Activated naive CD8-positive, alpha-beta T cell treated with anti-CD3 and anti-CD28 coated beads for 36 hours (primary cell): ENCODE data around the gene DIP2A. TPM values are rescaled to one million over a fixed set of nuclear protein-coding genes. Genes with fewer than 3 reads are reported as not detected.
"Not testable (repeated sequence)": the region's sequence is repeated elsewhere in the genome, so short reads cannot be mapped to it uniquely, and the experiment has no call there.

Source experiments
- DNase-seq: peaks from one replicate; pipeline ENCODE4 v3.0.0; 2021
- H3K27ac Mint-ChIP-seq: one replicate; pipeline ENCODE4 v1.8.0; 2022; ENCODE audit warnings: mild to moderate bottlenecking, moderate library complexity, mixed read lengths
- H3K27me3 Mint-ChIP-seq: one replicate; pipeline ENCODE4 v1.8.0; 2022; ENCODE audit warnings: mild to moderate bottlenecking, mixed read lengths
- H3K36me3 Mint-ChIP-seq: one replicate; pipeline ENCODE4 v1.8.0; 2021; ENCODE audit warnings: mild to moderate bottlenecking, mixed read lengths
- H3K4me1 Mint-ChIP-seq: one replicate; pipeline ENCODE4 v1.8.0; 2021; ENCODE audit warnings: mixed read lengths
- H3K4me3 Mint-ChIP-seq: one replicate; pipeline ENCODE4 v1.8.0; 2022; ENCODE audit warnings: mild to moderate bottlenecking, moderate library complexity, mixed read lengths
- H3K9me3 Mint-ChIP-seq: one replicate; pipeline ENCODE4 v1.8.0; 2022; ENCODE audit warnings: mixed read lengths
- total RNA-seq, 2 experiments: library from RNA; stranded (reverse); gene quantifications; one replicate each; pipeline ENCODE4 v1.2.3, GENCODE V29; 2021

DIP2A gene
- total RNA-seq, 2 experiments from 2014 or later = 19.0 to 21.2 TPM

DNA sequence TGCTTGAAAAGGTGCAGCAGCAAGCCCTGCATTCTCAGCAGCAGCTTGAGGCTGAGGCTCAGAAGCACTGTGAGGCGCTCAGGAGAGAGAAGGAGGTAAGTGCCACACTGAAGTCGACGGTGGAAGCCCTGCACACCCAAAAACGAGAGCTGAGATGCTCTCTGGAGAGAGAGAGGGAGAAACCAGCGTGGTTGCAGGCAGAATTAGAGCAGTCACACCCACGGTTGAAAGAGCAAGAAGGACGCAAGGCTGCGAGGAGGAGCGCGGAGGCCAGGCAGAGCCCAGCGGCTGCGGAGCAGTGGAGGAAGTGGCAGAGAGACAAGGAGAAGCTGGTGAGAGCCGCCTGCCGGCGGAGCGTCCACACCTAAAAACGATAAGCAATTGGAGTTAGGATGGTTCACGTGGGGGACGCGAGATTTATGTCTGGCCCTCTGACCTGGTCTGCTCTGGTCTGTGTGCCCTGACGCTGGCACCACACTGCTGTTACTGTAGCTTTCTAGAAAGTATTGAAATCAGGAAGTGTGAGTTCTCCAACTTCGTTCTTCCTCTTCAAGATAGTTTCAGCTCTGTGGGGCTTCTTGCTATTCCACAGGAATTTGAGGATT, 26.7 kb upstream of the DIP2A start:
- Mint-ChIP-seq H3K27me3 (no peaks in the 10 kb centered on the region), H3K4me3 (peak overlapping the region; percentile 23), H3K36me3 (peaks cover 21% of the 10 kb centered on the region), H3K4me1 (peaks cover 9% of the 10 kb centered on the region), H3K27ac (peak overlapping the region; percentile 18), H3K9me3 (no peaks in the 10 kb centered on the region)
- no peak for DNase-seq

DNA sequence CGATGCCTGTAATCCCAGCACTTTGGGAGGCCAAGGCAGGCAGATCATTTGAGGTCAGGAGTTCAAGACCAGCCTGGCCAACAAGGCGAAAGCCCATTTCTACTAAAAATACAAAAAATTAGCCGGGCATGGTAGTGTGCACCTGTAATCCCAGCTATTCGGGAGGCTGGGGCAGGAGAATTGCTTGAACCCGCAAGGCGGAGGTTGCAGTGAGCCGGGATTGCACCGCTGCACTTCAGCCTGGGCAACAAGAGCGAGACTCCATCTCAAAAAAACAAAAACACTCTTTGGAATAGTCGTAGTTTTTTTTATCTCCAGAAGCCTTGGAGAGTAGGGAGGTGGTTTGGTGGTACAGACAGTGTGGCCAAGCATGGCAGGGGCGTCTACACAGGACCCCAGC, 25.6 kb upstream of the DIP2A start:
- not testable (repeated sequence) for H3K9me3 Mint-ChIP-seq, H3K27ac Mint-ChIP-seq, H3K4me3 Mint-ChIP-seq, DNase-seq, H3K27me3 Mint-ChIP-seq
- Mint-ChIP-seq H3K36me3 (peaks cover 24% of the 10 kb centered on the region), H3K4me1 (peaks cover 19% of the 10 kb centered on the region)

DNA sequence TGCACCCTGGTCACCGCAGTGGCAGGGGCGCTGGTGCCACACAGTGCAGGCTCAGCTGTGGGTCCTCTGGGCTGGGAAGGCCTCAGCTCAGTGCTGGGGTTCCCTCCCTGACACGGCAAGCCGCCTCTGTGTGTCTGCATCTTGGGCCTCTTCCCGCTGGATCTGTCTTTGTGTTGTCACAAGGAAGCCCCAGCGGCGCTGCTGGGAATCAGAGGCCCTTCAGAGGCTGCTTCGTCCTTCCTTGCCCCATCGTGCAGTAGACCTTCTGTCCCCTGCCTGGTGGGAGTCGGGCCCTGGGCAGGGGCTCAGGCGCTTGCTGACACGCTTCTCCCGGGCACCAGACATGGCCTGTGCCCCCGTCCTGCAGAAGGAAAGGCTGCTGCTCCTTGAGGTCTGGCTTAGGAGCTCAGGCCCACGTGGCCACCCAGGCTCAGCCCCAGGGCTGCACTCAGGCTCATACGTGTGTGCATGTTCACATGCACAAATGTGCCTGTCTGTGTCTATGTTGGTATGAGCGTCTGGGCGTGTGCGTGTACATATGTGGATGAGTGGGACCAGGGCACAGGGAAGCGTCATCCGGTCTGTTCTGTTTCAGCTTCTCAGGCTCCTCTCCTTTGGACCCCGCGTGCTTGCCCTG, 24.3 kb upstream of the DIP2A start:
- Mint-ChIP-seq H3K36me3 (peaks cover 29% of the 10 kb centered on the region), H3K27me3 (no peaks in the 10 kb centered on the region), H3K27ac (peak overlapping the region; percentile 56), H3K4me1 (peaks cover 21% of the 10 kb centered on the region), H3K9me3 (no peaks in the 10 kb centered on the region), H3K4me3 (no peak overlapping the region)
- no peak for DNase-seq

DNA sequence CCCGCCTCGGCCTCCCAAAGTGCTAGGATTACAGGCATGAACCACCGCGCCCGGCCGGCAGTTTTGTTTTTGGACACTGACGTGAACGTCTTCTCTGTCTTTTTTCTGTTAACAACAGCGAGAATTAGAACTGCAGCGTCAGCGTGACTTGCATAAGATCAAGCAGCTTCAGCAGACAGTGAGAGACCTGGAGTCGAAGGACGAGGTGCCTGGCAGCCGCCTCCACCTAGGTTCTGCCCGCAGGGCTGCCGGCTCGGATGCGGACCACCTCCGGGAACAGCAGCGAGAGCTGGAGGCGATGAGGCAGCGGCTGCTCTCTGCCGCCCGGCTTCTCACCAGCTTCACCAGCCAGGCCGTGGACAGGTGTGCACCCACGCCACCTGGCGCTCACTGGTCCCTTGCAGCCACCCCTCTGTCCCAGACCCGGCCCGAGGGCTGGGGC, 22.9 kb upstream of the DIP2A start:
- Mint-ChIP-seq H3K9me3 (no peaks in the 10 kb centered on the region), H3K27me3 (no peaks in the 10 kb centered on the region), H3K27ac (no peak overlapping the region), H3K4me1 (peaks cover 19% of the 10 kb centered on the region), H3K4me3 (no peak overlapping the region), H3K36me3 (peaks cover 28% of the 10 kb centered on the region)
- DNase-seq = no peak

DNA sequence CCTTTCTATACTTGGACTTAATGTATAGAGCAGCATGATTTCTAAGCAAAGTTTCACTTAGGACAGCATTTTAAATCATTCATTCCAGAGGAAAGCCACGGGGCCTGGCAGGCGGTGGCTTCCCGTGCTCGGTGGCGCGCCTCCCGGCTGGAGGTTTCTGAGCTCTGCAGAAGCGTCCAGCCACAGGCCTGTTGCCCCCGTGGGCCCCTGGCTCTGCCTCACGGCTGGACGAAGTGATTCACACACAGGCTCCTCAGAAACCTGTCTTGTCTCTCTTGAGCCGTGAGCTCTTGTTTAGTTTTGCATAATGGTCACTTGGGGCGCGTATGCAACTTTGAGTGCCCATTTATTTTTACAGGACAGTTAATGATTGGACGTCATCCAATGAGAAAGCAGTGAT, 22.1 kb upstream of the DIP2A start:
- DNase-seq = no peak
- Mint-ChIP-seq H3K9me3 (no peaks in the 10 kb centered on the region), H3K27ac (peak overlapping the region; percentile 20), H3K36me3 (peaks cover 28% of the 10 kb centered on the region), H3K4me1 (peaks cover 17% of the 10 kb centered on the region), H3K4me3 (peak overlapping the region; percentile 54), H3K27me3 (no peaks in the 10 kb centered on the region)

DNA sequence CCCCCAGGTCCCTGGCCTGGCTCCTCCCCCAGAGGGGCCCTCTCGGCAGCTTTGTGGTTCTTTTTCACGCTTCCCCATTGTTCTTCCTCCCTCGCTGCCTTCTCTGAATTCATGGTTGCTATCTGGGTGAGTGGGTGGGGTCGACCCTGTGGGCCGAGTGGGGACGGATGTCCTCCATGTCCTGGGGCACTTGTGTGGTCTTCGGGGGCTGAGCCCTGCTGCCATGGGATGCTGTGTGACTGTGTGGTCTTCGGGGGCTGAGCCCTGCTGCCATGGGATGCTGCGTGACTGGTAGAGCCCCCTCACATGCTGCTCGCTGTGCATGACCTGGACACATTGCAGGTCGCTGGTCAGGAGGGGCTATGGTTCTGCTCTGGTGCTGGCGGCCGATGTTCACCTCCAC, 21.6 kb upstream of the DIP2A start:
- peak overlapping the region; percentile 54 for H3K4me3 Mint-ChIP-seq
- peaks cover 24% of the 10 kb centered on the region for H3K36me3 Mint-ChIP-seq
- no peaks in the 10 kb centered on the region for H3K27me3 Mint-ChIP-seq
- no peak for DNase-seq
- peaks cover 17% of the 10 kb centered on the region for H3K4me1 Mint-ChIP-seq
- H3K27ac Mint-ChIP-seq = peak overlapping the region; percentile 93
- H3K9me3 Mint-ChIP-seq = no peaks in the 10 kb centered on the region

DNA sequence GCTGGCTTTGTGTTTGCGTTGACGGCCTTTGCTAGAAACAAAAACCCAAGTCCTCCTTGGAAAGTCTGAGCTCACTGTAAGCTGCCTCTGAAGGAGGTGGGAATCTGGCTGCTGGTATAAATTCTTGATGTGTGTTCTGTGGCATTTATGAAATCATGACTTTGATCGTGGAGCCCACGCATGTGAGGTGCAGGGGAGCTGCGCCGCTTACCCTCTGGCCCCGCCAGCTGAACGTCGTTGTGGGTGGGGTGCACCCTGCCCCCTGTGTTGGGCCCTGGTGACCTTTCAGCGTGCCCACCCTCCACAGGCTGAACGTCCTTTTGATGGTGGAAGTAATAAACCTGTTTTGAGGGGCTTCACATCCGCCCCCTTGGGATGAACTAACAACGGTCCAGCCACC, 21.2 kb upstream of the DIP2A start:
- peaks cover 17% of the 10 kb centered on the region for H3K4me1 Mint-ChIP-seq
- DNase-seq = peak; percentile 38
- H3K27me3 Mint-ChIP-seq = no peaks in the 10 kb centered on the region
- H3K4me3 Mint-ChIP-seq = peak overlapping the region; percentile 54
- peaks cover 24% of the 10 kb centered on the region for H3K36me3 Mint-ChIP-seq
- peak overlapping the region; percentile 93 for H3K27ac Mint-ChIP-seq
- no peaks in the 10 kb centered on the region for H3K9me3 Mint-ChIP-seq

DNA sequence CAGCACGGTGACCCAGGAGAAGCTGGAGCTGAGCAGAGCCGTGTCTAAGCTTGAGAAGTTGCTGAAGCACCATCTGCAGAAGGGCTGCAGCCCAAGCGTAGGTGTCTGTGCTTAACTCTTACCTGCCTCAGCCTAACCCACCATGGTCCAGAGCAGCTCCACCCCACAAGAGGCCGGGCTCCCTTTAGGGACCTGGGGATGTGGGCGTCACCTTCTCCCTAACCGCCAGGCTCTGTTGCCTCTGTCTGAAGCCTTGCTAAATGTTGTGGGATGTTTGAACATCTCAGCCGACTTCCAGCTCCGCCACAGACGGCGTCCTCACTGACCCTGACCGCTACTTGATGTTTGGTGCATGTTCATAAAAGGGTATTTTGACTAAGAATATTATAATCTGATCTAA, 20.4 kb upstream of the DIP2A start:
- peak overlapping the region; percentile 93 for H3K27ac Mint-ChIP-seq

DNA sequence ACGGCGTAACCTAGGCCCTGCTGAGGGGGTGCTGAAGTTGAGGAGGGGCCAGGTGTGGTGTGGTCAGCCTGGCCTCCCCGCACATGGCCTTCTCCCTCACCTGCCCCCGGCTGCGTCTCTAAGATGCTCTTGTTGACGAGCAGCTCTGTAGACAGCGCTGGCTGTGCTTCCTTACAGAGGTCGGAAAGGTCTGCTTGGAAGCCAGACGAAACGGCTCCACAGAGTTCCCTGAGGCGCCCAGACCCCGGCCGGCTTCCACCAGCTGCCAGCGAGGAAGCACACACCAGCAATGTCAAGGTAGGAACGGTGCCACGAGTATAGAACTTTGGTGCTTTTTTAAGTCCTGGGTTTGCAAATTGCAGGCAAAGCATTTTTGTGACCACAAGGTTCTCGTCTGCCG, 18.8 kb upstream of the DIP2A start:
- no peak overlapping the region for H3K4me3 Mint-ChIP-seq
- DNase-seq = no peak
- H3K36me3 Mint-ChIP-seq = peaks cover 26% of the 10 kb centered on the region
- H3K4me1 Mint-ChIP-seq = peaks cover 18% of the 10 kb centered on the region
- no peak overlapping the region for H3K27ac Mint-ChIP-seq
- no peaks in the 10 kb centered on the region for H3K9me3 Mint-ChIP-seq
- H3K27me3 Mint-ChIP-seq = no peaks in the 10 kb centered on the region

More for the DNA sequence above, 20.4 kb upstream of the DIP2A start:
- no peaks in the 10 kb centered on the region for H3K9me3 Mint-ChIP-seq
- H3K27me3 Mint-ChIP-seq = no peaks in the 10 kb centered on the region
- H3K36me3 Mint-ChIP-seq = peaks cover 26% of the 10 kb centered on the region
- H3K4me3 Mint-ChIP-seq = no peak overlapping the region
- H3K4me1 Mint-ChIP-seq = peaks cover 17% of the 10 kb centered on the region
- no peak for DNase-seq

DNA sequence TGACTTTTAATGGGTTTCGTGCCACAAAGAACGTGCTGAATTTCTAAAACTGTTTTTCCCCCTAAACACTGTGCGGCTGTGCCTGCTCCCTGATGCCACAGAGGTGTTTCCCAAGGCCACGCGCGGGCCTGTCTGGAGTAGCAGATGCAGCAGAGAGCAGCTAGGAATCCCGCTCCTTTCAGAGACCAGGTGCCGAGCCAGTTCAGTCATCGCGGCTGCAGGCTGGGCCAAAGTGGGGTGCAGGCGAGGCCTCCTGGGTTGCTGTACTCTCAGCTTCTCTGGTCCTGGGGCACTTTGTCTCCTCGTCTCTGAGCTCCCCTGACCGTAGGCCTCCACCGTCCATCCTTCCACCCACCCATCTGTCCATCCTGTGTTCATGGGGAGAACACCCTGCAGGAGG, 17.4 kb upstream of the DIP2A start:
- Mint-ChIP-seq H3K27me3 (no peaks in the 10 kb centered on the region), H3K4me3 (no peak overlapping the region), H3K27ac (no peak overlapping the region), H3K36me3 (peaks cover 28% of the 10 kb centered on the region), H3K4me1 (peaks cover 18% of the 10 kb centered on the region), H3K9me3 (no peaks in the 10 kb centered on the region)
- DNase-seq = no peak

DNA sequence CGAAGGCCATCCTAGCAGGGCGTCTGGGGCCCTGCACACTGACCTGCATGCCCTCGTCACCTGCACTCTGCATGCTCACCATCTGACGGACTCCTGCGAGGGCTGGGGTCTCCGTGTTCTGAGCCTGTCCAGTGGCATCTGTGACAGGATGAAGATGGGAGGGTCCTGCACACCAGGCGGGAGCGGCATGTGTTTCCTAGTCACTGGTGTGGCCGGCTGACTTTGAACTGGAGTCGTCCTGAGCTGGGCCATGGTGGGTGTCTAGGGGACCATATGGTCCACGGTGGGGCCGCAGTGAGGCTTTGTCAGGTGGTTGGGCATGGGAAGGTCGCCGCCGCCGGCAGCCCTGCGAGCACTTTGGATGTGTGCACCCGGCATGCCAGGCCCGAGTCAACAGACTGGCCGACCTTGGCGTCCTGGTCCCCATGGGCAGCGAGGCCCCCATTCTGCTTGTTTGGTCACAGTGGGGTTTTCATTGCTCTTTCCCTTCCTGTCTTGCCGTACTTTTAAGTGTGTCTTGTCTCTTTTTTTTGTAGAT, 16.7 kb upstream of the DIP2A start:
- Mint-ChIP-seq H3K4me1 (peaks cover 16% of the 10 kb centered on the region), H3K4me3 (no peak overlapping the region), H3K27ac (no peak overlapping the region), H3K9me3 (no peaks in the 10 kb centered on the region), H3K27me3 (no peaks in the 10 kb centered on the region), H3K36me3 (peaks cover 29% of the 10 kb centered on the region)
- no peak for DNase-seq

DNA sequence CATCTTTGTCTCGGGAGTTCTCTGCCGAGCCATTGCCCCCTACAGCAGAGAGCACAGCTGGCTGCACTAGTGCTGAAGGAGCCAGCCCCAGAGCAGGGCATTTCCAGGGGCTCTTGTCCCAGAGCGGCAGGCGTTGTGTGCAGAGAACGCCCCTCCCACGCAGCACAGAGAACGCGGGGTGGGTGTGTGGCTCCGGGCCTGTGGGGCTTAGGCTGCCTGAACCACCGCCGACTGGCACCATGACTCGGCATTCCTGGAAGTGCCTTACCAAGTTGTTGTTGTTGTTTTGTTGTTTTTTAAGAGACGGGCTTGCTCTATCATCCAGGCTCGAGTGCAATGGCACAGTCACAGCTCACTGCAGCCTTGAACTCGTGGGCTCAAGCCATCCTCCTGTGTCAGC, 15.8 kb upstream of the DIP2A start:
- H3K4me1 Mint-ChIP-seq = peaks cover 8% of the 10 kb centered on the region
- no peak for DNase-seq
- peaks cover 31% of the 10 kb centered on the region for H3K36me3 Mint-ChIP-seq
- H3K27me3 Mint-ChIP-seq = no peaks in the 10 kb centered on the region
- no peaks in the 10 kb centered on the region for H3K9me3 Mint-ChIP-seq
- no peak overlapping the region for H3K4me3 Mint-ChIP-seq
- peak overlapping the region; percentile 45 for H3K27ac Mint-ChIP-seq

DNA sequence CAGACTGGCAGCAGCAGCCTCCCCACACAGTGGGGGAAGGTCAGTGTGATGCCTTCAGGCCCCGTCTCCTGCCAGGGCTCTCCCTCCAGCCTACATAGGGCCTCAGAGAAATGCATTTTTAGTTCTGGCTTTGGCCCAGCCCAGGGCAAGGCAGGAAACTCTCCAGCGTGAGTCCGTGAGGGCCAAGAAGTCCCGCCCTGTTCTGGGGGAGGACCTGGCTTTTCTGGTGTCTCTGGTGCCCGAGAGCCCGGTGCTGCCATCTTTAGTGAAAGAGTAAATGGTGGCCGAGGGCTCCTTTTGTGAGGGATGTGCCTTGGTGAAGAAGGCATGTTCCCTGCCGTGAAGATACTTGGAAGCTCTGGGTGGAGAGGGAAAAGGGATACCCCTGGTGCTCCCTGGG, 14.8 kb upstream of the DIP2A start:
- Mint-ChIP-seq H3K4me1 (peaks cover 4% of the 10 kb centered on the region), H3K27me3 (no peaks in the 10 kb centered on the region), H3K36me3 (peaks cover 36% of the 10 kb centered on the region), H3K4me3 (no peak overlapping the region), H3K27ac (no peak overlapping the region), H3K9me3 (peaks cover 4% of the 10 kb centered on the region)
- no peak for DNase-seq

DNA sequence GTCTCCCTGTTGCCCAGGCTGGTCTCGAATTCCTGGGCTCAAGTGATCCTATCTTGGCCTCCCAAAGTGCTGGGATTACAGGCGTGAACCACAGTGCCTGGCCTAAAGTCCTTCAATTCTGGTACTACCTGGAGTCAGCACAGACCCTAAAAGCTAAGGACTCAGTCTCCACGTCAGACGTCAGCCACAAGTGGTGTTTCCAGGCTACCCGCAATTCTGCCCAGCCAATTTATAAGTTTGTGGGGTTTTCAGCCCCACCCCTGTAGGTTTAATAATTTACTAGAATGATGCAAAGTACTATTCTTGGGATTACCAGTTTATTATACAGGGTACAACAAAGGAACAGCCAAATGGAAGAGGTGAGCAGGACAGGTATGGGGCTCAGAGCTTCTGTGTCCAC, 10.6 kb upstream of the DIP2A start:
- Mint-ChIP-seq H3K4me3 (no peak overlapping the region), H3K9me3 (peaks cover 6% of the 10 kb centered on the region), H3K4me1 (peaks cover 12% of the 10 kb centered on the region), H3K27ac (no peak overlapping the region), H3K27me3 (no peaks in the 10 kb centered on the region), H3K36me3 (peaks cover 44% of the 10 kb centered on the region)
- no peak for DNase-seq

DNA sequence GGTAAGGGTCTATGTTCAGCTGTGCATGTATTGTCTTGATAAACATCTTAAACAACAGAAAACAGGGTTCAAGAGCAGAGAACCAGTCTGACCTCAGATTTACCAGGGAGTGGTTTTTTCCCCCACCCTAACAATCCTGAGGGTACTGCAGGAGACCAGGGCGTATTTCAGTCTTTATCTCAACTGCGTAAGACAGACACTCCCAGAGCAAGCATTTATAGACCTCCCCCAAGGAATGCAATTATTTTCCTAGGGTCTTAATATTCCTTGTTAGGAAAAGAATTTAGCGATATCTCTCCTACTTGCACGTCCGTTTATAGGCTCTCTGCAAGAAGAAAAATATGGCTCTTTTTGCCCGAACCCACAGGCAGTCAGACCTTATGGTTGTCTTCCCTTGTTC, 9.8 kb upstream of the DIP2A start:
- not testable (repeated sequence) for DNase-seq, H3K27me3 Mint-ChIP-seq, H3K9me3 Mint-ChIP-seq, H3K4me3 Mint-ChIP-seq, H3K27ac Mint-ChIP-seq
- Mint-ChIP-seq H3K4me1 (peaks cover 15% of the 10 kb centered on the region), H3K36me3 (peaks cover 47% of the 10 kb centered on the region)

DNA sequence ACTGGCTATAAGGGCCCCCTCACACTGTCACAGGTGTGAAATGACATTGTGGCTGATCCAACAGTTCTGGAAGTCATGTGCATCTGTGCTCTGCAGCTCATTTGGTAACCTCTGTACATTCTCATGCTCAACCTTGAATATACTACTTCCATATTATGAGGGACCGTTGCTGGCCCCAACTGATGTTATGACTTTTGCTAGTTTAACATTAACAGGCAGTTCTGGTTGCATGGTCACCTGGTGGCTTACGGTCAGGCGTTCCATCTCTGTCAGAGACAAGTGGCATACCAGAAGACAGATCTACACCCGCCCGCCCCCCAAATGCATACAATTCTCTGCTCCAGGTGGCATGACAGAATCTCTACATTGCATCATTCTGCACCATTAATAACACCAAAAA, 6.0 kb upstream of the DIP2A start:
- Mint-ChIP-seq H3K27ac (no peak overlapping the region), H3K4me3 (no peak overlapping the region), H3K4me1 (peaks cover 40% of the 10 kb centered on the region), H3K9me3 (peaks cover 6% of the 10 kb centered on the region), H3K27me3 (no peaks in the 10 kb centered on the region), H3K36me3 (peaks cover 61% of the 10 kb centered on the region)
- no peak for DNase-seq
